Hepatocyte (in vitro differentiated cells): ENCODE results near the gene HAAO. TPM values are rescaled to one million over a fixed set of nuclear protein-coding genes. Genes with fewer than 3 reads are reported as not detected.

Source experiments
- DNase-seq: peaks from one replicate; pipeline ENCODE4 v3.0.0-alpha.2; 2016; ENCODE audit warnings: low spot score
- H2AFZ ChIP-seq: fragments of 200-600 bp; sonication (generic); 2 replicates; pipeline ENCODE4 v1.6.0; 2016; ENCODE audit warnings: antibody characterized with exemption, mild to moderate bottlenecking
- H3K27ac ChIP-seq: fragments of 200-600 bp; sonication (generic); 2 replicates; pipeline ENCODE4 v1.5.1; 2016; ENCODE audit warnings: mild to moderate bottlenecking
- H3K27me3 ChIP-seq: fragments of 200-600 bp; sonication (generic); 2 replicates; pipeline ENCODE4 v1.6.1; 2016
- H3K36me3 ChIP-seq: fragments of 200-600 bp; sonication (generic); replicated peaks from 2 replicates; pipeline ENCODE4 v1.5.1; 2016; ENCODE audit warnings: low read depth; ENCODE audit not compliant: insufficient read depth
- H3K4me1 ChIP-seq: fragments of 200-600 bp; sonication (generic); 2 replicates; pipeline ENCODE4 v1.5.1; 2016; ENCODE audit warnings: mild to moderate bottlenecking, moderate library complexity; ENCODE audit not compliant: insufficient read depth
- H3K4me2 ChIP-seq: fragments of 200-600 bp; sonication (generic); 2 replicates; pipeline ENCODE4 v1.6.0; 2016
- H3K4me3 ChIP-seq: fragments of 200-600 bp; sonication (generic); 2 replicates; pipeline ENCODE4 v1.5.1; 2016; ENCODE audit warnings: mild to moderate bottlenecking
- H3K79me2 ChIP-seq: fragments of 200-600 bp; sonication (generic); 2 replicates; pipeline ENCODE4 v1.6.0; 2017; ENCODE audit warnings: mild to moderate bottlenecking
- H3K9me2 ChIP-seq: fragments of 200-600 bp; sonication (generic); replicated peaks from 2 replicates; pipeline ENCODE4 v1.6.0; 2017; ENCODE audit warnings: mild to moderate bottlenecking; ENCODE audit not compliant: insufficient read depth
- H3K9me3 ChIP-seq: fragments of 200-600 bp; sonication (generic); 2 replicates; pipeline ENCODE4 v1.5.1; 2016; ENCODE audit warnings: low read depth, mild to moderate bottlenecking
- H4K20me1 ChIP-seq: fragments of 200-600 bp; sonication (generic); 2 replicates; pipeline ENCODE4 v1.6.0; 2016; ENCODE audit warnings: mild to moderate bottlenecking; ENCODE audit not compliant: insufficient read depth, poor library complexity, severe bottlenecking
- EZH2 ChIP-seq: fragments of 200-600 bp; sonication (generic); IDR thresholded peaks from 2 replicates; pipeline ENCODE4 v1.6.1; 2016; ENCODE audit warnings: antibody characterized with exemption, mild to moderate bottlenecking, borderline replicate concordance
- EZH2phosphoT487 ChIP-seq: fragments of 200-600 bp; sonication (generic); IDR thresholded peaks from one replicate; pipeline ENCODE4 v1.6.1; 2018; ENCODE audit warnings: antibody characterized with exemption, mild to moderate bottlenecking, low read depth, moderate library complexity; ENCODE audit not compliant: unreplicated experiment, severe bottlenecking
- WGBS: methylation state at CpG from one replicate; pipeline ENCODE4 v1.1.6; 2016; ENCODE audit warnings: low lambda C conversion rate; ENCODE audit errors: missing lambda C conversion rate; 5-methylcytosine and 5-hydroxymethylcytosine counted together
- polyA plus RNA-seq: library from polyadenylated mRNA; unstranded; fragments of >200 nt; fragmentation: Nextera tagmentation; extraction: Ambion mirVana; gene quantifications from 2 replicates; pipeline ENCODE4 v1.2.1, GENCODE V29; 2016
- total RNA-seq: library from RNA; depleted of rRNA; stranded (reverse); fragments of >200 nt; gene quantifications from 2 replicates; pipeline ENCODE4 v1.2.3, GENCODE V29; 2014
- TF ChIP-seq, protein P1 (sequence below): fragments of 200-600 bp; sonication (generic); IDR thresholded peaks from 2 replicates; pipeline ENCODE4 v1.5.1; 2016; ENCODE audit warnings: antibody characterized with exemption, mild to moderate bottlenecking; ENCODE audit not compliant: poor library complexity

Gene HAAO
- total and polyA plus RNA-seq, 2 experiments from 2014 or later, result 22.0 to 35.4 TPM

GRCh38 chr2:42756150-42756775, 36.1 kb downstream of the HAAO start:
- TF ChIP-seq, protein P1, sequence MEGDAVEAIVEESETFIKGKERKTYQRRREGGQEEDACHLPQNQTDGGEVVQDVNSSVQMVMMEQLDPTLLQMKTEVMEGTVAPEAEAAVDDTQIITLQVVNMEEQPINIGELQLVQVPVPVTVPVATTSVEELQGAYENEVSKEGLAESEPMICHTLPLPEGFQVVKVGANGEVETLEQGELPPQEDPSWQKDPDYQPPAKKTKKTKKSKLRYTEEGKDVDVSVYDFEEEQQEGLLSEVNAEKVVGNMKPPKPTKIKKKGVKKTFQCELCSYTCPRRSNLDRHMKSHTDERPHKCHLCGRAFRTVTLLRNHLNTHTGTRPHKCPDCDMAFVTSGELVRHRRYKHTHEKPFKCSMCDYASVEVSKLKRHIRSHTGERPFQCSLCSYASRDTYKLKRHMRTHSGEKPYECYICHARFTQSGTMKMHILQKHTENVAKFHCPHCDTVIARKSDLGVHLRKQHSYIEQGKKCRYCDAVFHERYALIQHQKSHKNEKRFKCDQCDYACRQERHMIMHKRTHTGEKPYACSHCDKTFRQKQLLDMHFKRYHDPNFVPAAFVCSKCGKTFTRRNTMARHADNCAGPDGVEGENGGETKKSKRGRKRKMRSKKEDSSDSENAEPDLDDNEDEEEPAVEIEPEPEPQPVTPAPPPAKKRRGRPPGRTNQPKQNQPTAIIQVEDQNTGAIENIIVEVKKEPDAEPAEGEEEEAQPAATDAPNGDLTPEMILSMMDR, result no peak
- TF ChIP-seq EZH2, result no peak
- no peak for TF ChIP-seq EZH2phosphoT487
- H3K4me1 ChIP-seq, result peaks cover 5% of the 10 kb centered on the region
- H3K79me2 ChIP-seq, result no peaks in the 10 kb centered on the region
- no peaks in the 10 kb centered on the region for H3K9me3 ChIP-seq
- 84% methylated on average over 10 of the region's 10 CpGs for WGBS
- H3K4me2 ChIP-seq, result no peak overlapping the region
- DNase-seq, result no peak
- no peak overlapping the region for H3K4me3 ChIP-seq
- H4K20me1 ChIP-seq, result no peaks in the 10 kb centered on the region
- no peaks in the 10 kb centered on the region for H3K27me3 ChIP-seq
- no peaks in the 10 kb centered on the region for H3K36me3 ChIP-seq
- no peak overlapping the region for H3K27ac ChIP-seq
- no peak overlapping the region for H2AFZ ChIP-seq
- no peaks in the 10 kb centered on the region for H3K9me2 ChIP-seq

DNA sequence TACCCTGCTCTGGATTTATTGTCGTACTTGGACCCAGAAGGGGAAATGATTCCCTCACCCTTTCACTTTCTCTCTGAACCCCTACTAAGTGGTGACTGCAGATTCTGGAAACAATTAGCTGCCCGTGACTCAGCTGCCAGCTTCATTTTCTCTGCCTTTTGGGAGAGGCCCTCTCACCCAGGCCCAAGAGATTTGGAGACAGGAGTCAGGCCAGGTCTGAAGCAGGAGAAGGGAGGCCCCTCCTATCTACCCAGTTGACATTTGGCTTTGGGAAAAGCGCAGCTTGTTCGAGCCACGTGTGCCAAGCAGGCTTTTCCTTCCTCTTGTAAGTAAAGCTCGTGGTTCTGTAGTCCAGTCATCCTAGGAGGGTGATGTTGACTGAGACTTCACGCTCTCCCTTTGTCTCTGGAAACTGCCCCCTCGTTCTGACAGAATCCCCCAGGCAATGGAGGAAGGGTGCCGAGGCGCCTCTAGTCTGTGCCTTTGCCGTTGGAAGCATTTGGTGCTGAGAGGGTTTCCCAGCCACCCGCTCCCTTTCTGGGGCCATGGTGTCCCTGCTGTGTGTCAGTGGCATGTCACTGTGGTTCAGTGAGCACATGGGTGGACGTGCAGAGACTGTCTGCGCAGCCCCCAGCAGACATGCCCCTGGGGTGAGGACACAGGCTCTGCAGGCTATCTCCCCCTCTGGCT, 37.0 kb downstream of the HAAO start:
- Histone ChIP-seq H3K4me2 (peak overlapping the region; percentile 20), H3K4me1 (peaks cover 5% of the 10 kb centered on the region), H3K9me3 (no peaks in the 10 kb centered on the region), H3K79me2 (no peaks in the 10 kb centered on the region), H4K20me1 (no peaks in the 10 kb centered on the region), H3K9me2 (no peaks in the 10 kb centered on the region), H3K27ac (no peak overlapping the region), H3K27me3 (no peaks in the 10 kb centered on the region), H2AFZ (no peak overlapping the region), H3K4me3 (no peak overlapping the region), H3K36me3 (no peaks in the 10 kb centered on the region)
- TF ChIP-seq, protein P1, result no peak
- TF ChIP-seq EZH2phosphoT487 (no peak), EZH2 (no peak)
- 75% methylated on average over 14 of the region's 14 CpGs for WGBS
- DNase-seq, result no peak

DNA sequence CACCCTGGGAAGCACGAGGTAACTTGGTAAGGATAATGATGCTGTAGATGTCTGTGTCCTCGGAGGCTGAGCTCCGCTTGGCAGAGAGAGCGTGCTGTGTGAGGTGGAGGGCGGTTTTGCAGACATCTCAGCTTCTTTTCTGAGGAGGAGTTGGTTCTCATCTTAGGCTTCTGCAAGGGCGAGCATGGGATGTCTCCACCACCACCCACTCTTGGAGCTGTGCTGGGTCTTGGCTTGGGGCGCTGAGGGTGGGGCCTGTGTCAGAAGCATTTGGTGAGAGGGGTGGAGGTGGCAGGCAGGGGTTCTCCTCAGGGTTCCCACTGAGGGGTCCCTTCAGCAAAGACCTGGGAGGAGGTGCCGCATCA, 37.6 kb downstream of the HAAO start:
- H3K79me2 ChIP-seq, result no peaks in the 10 kb centered on the region
- no peaks in the 10 kb centered on the region for H3K9me3 ChIP-seq
- no peaks in the 10 kb centered on the region for H3K27me3 ChIP-seq
- 97% methylated on average over 8 of the region's 8 CpGs for WGBS
- H3K27ac ChIP-seq, result no peak overlapping the region
- peaks cover 5% of the 10 kb centered on the region for H3K4me1 ChIP-seq
- H2AFZ ChIP-seq, result no peak overlapping the region
- no peak overlapping the region for H3K4me2 ChIP-seq
- H4K20me1 ChIP-seq, result no peaks in the 10 kb centered on the region
- DNase-seq, result no peak
- TF ChIP-seq EZH2phosphoT487 (no peak), EZH2 (no peak)
- TF ChIP-seq, protein P1, result no peak
- H3K4me3 ChIP-seq, result no peak overlapping the region
- H3K36me3 ChIP-seq, result no peaks in the 10 kb centered on the region
- H3K9me2 ChIP-seq, result no peaks in the 10 kb centered on the region
